HFFc6 (cell line): ENCODE measurements around the gene HOXA2. TPM values are rescaled to one million over a fixed set of nuclear protein-coding genes. Genes with fewer than 3 reads are reported as not detected.

Experiments used
- DNase-seq: peaks from one replicate; pipeline ENCODE4 v3.0.0-alpha.2; 2018
- H3K27ac Mint-ChIP-seq: 2 replicates; pipeline ENCODE4 v1.8.0; 2020; ENCODE audit warnings: mild to moderate bottlenecking, mixed read lengths
- H3K27me3 Mint-ChIP-seq: 2 replicates; pipeline ENCODE4 v1.8.0; 2021; ENCODE audit warnings: mild to moderate bottlenecking, moderate library complexity, mixed read lengths; ENCODE audit not compliant: insufficient read depth
- H3K36me3 Mint-ChIP-seq: 2 replicates; pipeline ENCODE4 v1.8.0; 2021; ENCODE audit warnings: low read depth, mixed read lengths
- H3K4me1 Mint-ChIP-seq: 2 replicates; pipeline ENCODE4 v1.8.0; 2020; ENCODE audit warnings: low read depth, mixed read lengths
- H3K4me3 Mint-ChIP-seq: 2 replicates; pipeline ENCODE4 v1.8.0; 2020; ENCODE audit warnings: mild to moderate bottlenecking, moderate library complexity, mixed read lengths
- H3K9me3 Mint-ChIP-seq: 2 replicates; pipeline ENCODE4 v1.8.0; 2020; ENCODE audit warnings: mild to moderate bottlenecking, mixed read lengths
- total RNA-seq, 6 experiments: library from RNA; stranded (reverse); fragmentation: NEBNext Ultra II Directional; extraction: Animal tissue kit (Norgen Biotek cat#: 25700); gene quantifications; 2 replicates in 1 of 6; 3 replicates in 5 of 6; pipeline ENCODE4 v1.2.3, GENCODE V29; 2021
- TF ChIP-seq, protein P1 (sequence below): fragments of 200-600 bp; sonication (generic); IDR thresholded peaks from 2 replicates; pipeline ENCODE4 v1.5.0; 2021; ENCODE audit warnings: antibody characterized with exemption, mild to moderate bottlenecking

The HOXA2 gene
- total RNA-seq, 6 experiments from 2014 or later, result 0.10 to 0.17 (median 0.14) TPM; not detected in 3

DNA sequence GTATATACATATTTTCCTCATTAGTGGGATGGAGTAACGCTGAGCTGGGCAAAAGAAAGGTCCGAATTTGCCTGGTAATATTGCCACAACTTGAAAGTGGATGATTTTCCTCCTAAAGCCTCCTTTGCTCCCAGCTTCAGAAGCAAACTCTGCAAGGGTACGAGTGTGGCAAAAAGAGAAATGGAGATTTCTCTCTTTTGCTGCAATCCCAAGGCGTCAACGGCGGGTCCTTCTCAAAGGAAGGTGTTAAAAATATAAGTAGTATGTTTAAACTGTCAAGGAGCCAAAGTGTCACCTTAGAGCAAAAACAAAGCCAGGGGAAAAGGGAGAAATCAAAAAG is 12.4 kb upstream of the HOXA2 start:
- H3K27ac Mint-ChIP-seq, result no peak overlapping the region
- H3K4me1 Mint-ChIP-seq, result peaks cover 31% of the 10 kb centered on the region
- peak overlapping the region; percentile 64 for H3K4me3 Mint-ChIP-seq
- TF ChIP-seq, protein P1, sequence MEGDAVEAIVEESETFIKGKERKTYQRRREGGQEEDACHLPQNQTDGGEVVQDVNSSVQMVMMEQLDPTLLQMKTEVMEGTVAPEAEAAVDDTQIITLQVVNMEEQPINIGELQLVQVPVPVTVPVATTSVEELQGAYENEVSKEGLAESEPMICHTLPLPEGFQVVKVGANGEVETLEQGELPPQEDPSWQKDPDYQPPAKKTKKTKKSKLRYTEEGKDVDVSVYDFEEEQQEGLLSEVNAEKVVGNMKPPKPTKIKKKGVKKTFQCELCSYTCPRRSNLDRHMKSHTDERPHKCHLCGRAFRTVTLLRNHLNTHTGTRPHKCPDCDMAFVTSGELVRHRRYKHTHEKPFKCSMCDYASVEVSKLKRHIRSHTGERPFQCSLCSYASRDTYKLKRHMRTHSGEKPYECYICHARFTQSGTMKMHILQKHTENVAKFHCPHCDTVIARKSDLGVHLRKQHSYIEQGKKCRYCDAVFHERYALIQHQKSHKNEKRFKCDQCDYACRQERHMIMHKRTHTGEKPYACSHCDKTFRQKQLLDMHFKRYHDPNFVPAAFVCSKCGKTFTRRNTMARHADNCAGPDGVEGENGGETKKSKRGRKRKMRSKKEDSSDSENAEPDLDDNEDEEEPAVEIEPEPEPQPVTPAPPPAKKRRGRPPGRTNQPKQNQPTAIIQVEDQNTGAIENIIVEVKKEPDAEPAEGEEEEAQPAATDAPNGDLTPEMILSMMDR, result no peak
- no peaks in the 10 kb centered on the region for H3K9me3 Mint-ChIP-seq
- no peaks in the 10 kb centered on the region; the same call in 1 of the 2 replicates for H3K36me3 Mint-ChIP-seq
- H3K27me3 Mint-ChIP-seq, result peaks cover 22% of the 10 kb centered on the region
- no peak for DNase-seq

DNA sequence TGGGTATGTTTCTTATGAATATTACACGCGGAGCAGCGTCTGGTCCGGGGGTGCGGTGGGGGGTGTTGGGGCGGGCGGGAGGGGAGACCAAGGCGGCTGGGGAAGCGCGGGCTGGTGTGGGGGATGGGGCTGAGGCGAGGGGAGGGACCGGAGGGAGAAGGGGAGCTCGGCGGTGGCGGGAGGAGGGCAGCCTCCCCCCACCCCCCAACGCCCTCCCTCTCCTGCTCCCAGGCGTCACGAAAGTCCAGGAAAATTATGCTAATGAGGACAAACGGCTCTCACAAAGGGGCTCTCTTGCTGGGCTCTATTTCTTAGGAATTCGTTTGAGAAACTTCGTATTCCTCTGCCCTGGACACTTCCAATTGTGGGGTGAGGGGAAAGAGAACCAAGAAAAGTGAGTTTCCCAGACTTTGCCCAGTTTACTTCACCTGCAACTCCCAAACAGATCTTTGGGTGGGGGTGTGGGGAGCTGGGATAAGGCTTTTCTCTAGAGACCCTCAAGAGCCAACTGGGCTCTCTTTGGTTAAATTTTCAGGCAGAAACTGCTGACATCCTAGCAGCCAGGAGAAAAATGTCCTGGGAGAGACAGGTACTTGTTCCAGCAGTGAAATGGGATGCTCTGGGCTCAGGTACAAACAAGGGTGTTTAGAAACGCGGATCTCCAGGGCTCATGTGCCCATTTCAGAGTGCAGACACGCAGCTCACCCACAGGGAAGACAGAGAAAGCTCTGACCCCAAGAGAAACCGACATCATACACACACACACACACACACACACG is 11.7 kb upstream of the HOXA2 start:
- DNase-seq, result no peak
- Mint-ChIP-seq H3K9me3 (no peaks in the 10 kb centered on the region), H3K27ac (no peak overlapping the region), H3K36me3 (no peaks in the 10 kb centered on the region; the same call in 1 of the 2 replicates), H3K4me3 (peak overlapping the region; percentile 54; the same call in 1 of the 2 replicates), H3K4me1 (peaks cover 31% of the 10 kb centered on the region), H3K27me3 (peaks cover 16% of the 10 kb centered on the region)
- TF ChIP-seq, protein P1, result no peak

DNA sequence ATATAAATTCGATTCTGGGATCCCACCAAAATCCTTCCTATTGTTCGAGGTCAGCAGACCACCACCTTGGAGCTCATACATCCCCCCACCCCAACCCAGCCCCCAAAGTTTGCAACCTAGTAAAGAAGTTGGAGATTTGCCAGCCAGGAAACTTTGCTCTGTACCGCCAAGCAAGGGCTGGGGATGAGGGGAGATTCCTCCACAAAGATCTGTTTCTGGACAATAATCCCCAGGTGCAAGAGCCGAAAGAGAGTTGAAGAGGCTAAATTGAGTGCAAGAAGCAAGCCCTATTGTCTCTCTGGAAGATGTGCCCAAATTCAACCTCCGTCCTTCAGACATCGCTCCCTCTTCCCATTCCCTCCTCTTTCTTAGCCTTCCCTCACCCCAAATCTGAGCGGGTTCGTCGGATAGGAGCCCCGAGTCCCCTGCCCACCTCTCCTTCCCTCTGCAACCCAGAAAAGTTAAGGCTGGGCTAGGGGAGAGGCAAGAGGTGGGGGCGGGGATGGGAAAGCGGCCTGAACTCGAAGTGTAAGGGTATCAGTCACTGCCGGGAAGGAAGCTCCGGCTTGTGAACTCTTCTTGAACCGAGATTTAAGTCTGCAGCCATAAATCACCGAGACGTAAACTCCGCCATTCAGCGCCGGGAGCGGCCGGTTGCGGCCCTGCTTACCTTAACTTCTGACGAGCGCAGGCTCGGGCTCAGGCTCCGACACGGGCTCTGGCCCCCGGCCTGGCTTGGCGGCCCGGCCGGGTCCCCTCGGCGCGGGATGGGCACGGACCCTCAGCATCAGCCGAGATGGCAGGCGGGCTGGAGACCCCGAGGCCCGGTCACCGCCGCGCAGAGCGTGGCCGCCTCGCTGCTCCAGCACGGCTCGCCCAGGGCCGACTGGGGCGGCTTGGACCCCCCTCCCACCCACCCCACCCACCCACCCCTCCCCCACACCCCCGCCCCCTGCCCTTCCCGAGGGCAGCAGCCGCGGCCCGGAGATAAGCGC is 10.8 kb upstream of the HOXA2 start:
- Mint-ChIP-seq H3K27ac (no peak overlapping the region), H3K4me3 (peak overlapping the region; percentile 45; the same call in 1 of the 2 replicates), H3K4me1 (peaks cover 31% of the 10 kb centered on the region)

DNA sequence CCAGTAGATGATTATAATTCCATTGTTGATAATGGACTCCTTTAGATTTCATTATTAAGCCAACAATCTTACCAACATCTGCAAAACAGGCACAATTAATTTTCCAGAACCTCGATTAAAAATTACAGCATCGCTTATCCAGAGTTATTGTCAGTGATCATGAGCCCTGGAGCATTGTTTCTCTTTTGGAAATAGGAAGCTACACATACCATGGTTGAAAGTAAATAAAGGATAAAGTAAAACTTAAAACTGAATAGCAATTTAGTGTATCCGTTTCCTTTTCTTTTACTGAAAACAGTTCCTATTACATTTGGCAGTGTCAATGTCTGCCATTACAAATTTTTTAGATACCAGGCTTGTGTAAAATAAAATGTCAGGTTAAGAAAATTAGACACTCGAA is 9.9 kb upstream of the HOXA2 start:
- H3K27ac Mint-ChIP-seq, result no peak overlapping the region
- DNase-seq, result no peak
- peaks cover 31% of the 10 kb centered on the region for H3K4me1 Mint-ChIP-seq
- TF ChIP-seq, protein P1, result no peak
- H3K9me3 Mint-ChIP-seq, result no peaks in the 10 kb centered on the region
- H3K27me3 Mint-ChIP-seq, result peaks cover 12% of the 10 kb centered on the region
- no peak overlapping the region for H3K4me3 Mint-ChIP-seq
- H3K36me3 Mint-ChIP-seq, result peaks cover 7% of the 10 kb centered on the region; the same call in 1 of the 2 replicates

More for the DNA sequence above, 10.8 kb upstream of the HOXA2 start:
- Mint-ChIP-seq H3K27me3 (peaks cover 9% of the 10 kb centered on the region), H3K36me3 (peaks cover 3% of the 10 kb centered on the region), H3K9me3 (no peaks in the 10 kb centered on the region)
- no peak for DNase-seq
- TF ChIP-seq, protein P1, result no peak

- Mint-ChIP-seq H3K9me3 (no peaks in the 10 kb centered on the region), H3K27me3 (peaks cover 12% of the 10 kb centered on the region), H3K4me3 (no peak overlapping the region), H3K27ac (no peak overlapping the region), H3K36me3 (peaks cover 8% of the 10 kb centered on the region; the same call in 1 of the 2 replicates), H3K4me1 (peaks cover 36% of the 10 kb centered on the region)
- no peak for DNase-seq
- TF ChIP-seq, protein P1, result no peak
These were observed 9.3 kb upstream of the HOXA2 start for GRCh38 chr7:27111751-27112277.
